ENCODE data around the gene FGF14. TPM values are rescaled to one million over a fixed set of nuclear protein-coding genes. Genes with fewer than 3 reads are reported as not detected.

Gene FGF14
- total and polyA plus RNA-seq, 2 of the 4 experiments (the other 2 are of a cell fraction) = under 0.01 TPM; not detected in 1

DNA sequence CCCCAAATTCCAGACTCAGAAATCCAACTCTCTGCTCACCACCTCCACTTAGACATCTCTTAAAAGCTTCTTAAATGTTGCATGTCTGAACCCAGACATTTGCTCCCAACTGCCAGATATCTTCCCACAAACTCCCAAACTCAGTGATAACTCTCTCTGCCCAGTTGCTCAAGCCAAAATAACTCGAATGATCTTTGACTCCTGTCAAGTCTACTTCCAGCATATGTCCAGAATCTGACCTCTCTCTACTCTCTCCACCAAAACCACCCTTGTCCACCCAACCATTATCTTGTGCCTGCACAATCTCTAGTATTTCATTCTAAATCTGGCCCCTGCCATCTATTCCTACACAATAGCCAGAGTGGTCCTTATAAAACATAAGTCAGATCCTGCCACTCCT is 99.3 kb downstream of the FGF14 start:
- no peak overlapping the region for H3K4ac ChIP-seq (ENCODE audit: low read depth, low read length)
- no peak overlapping the region for H3K18ac ChIP-seq (ENCODE audit: low read depth, low read length)
- H2AFZ ChIP-seq (replicated peaks; ENCODE audit: low read length, poor library complexity) = no peak overlapping the region
- dilution Hi-C loops (cut with HindIII; ENCODE audit: low sequenced_read_pairs, unreplicated experiment) (no loop called here), intact Hi-C loops (cut with micrococcal nuclease) (no loop called here), in situ Hi-C loops (cut with MboI; ENCODE audit: low sequenced_read_pairs) (no loop called here)
- H2BK120ac ChIP-seq (ENCODE audit: low read depth, low read length) = no peak overlapping the region
- no peaks in the 10 kb centered on the region for H3K36me3 ChIP-seq (ENCODE audit: control insufficient read depth, insufficient read depth, low read length)
- WGBS, 2 experiments (ENCODE audit: extremely low coverage in 2 of 2, insufficient read length in 1 of 2) = no CpG with 5 or more reads among the region's 1 CpG
- DNase-seq (no peak), ATAC-seq (ENCODE audit: low read depth) (no peak)
- ChIA-PET POLR2A (ENCODE audit: unreplicated experiment) (no interaction called here), CTCF (interaction anchor here (0.6 kb wide), 1 partner anchor 19 kb away, joined by 3 read pairs; no protein-coding TSS in a partner anchor)
- H4K8ac ChIP-seq (ENCODE audit: low read depth in 2 of 2, low read length in 2 of 2) = no peak overlapping the region
- no peak overlapping the region for H2BK20ac ChIP-seq (ENCODE audit: low read depth, low read length)
- no peak overlapping the region for H4K5ac ChIP-seq (ENCODE audit: low read depth, low read length)
- no peak overlapping the region for H4K91ac ChIP-seq (ENCODE audit: insufficient read depth, low read depth, low read length)
- H2BK15ac ChIP-seq (ENCODE audit: low read depth, low read length) = no peak overlapping the region
- no peaks in the 10 kb centered on the region for H3K79me1 ChIP-seq (ENCODE audit: low read depth in 1 of 2, low read length in 2 of 2)
- H3K56ac ChIP-seq (ENCODE audit: extremely low read depth, insufficient read depth, low read length) = no peak overlapping the region
- no peak overlapping the region for H2AK9ac ChIP-seq (replicated peaks; ENCODE audit: low read depth, low read length, poor library complexity)
- H3K4me3 ChIP-seq (ENCODE audit: insufficient read depth, low read depth, low read length) = no peak overlapping the region
- no TSS peak for BruUV-seq (replicated peaks)
- no peak overlapping the region for H2BK5ac ChIP-seq (ENCODE audit: low read depth, low read length, poor library complexity, severe bottlenecking)
- no peaks in the 10 kb centered on the region for H3K9me1 ChIP-seq (ENCODE audit: insufficient read depth, low read length)
- H2AK5ac ChIP-seq (ENCODE audit: low read depth, low read length) = no peak overlapping the region
- H3K4me2 ChIP-seq (ENCODE audit: low read depth, low read length) = no peak overlapping the region
- no peak overlapping the region for H3K23ac ChIP-seq (ENCODE audit: low read depth, low read length)
- H4K20me1 ChIP-seq (ENCODE audit: insufficient read depth, low read length) = no peaks in the 10 kb centered on the region
- no peaks in the 10 kb centered on the region for H3K9me3 ChIP-seq (ENCODE audit: control insufficient read depth, insufficient read depth, low read length)
- peaks cover 3% of the 10 kb centered on the region for H3K27me3 ChIP-seq (ENCODE audit: control insufficient read depth, insufficient read depth, low read length)
- no peak for TF ChIP-seq MAZ (IDR thresholded peaks at IDR 0.05; ENCODE audit: borderline replicate concordance, low read depth, low read length)
- no peak for TF ChIP-seq CHD1 (IDR thresholded peaks at IDR 0.05; ENCODE audit: low read depth, low read length)
- no peak for TF ChIP-seq BHLHE40 (IDR thresholded peaks at IDR 0.05; ENCODE audit: low read depth, low read length)
- no peak for TF ChIP-seq ELK1 (IDR thresholded peaks at IDR 0.05; ENCODE audit: borderline replicate concordance, low read depth, low read length)
- no peak for TF ChIP-seq RCOR1 (IDR thresholded peaks at IDR 0.05; ENCODE audit: insufficient replicate concordance, low read length)
- TF ChIP-seq, protein P1, sequence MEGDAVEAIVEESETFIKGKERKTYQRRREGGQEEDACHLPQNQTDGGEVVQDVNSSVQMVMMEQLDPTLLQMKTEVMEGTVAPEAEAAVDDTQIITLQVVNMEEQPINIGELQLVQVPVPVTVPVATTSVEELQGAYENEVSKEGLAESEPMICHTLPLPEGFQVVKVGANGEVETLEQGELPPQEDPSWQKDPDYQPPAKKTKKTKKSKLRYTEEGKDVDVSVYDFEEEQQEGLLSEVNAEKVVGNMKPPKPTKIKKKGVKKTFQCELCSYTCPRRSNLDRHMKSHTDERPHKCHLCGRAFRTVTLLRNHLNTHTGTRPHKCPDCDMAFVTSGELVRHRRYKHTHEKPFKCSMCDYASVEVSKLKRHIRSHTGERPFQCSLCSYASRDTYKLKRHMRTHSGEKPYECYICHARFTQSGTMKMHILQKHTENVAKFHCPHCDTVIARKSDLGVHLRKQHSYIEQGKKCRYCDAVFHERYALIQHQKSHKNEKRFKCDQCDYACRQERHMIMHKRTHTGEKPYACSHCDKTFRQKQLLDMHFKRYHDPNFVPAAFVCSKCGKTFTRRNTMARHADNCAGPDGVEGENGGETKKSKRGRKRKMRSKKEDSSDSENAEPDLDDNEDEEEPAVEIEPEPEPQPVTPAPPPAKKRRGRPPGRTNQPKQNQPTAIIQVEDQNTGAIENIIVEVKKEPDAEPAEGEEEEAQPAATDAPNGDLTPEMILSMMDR (conservative IDR thresholded peaks at IDR 0.05; ENCODE audit: low read depth, low read length) = no peak
- TF ChIP-seq POLR2A (IDR thresholded peaks at IDR 0.05; ENCODE audit: low read depth, low read length) = no peak
- TF ChIP-seq USF2 (IDR thresholded peaks at IDR 0.05; ENCODE audit: low read depth, low read length) = no peak
- no peak for TF ChIP-seq CEBPB (IDR thresholded peaks at IDR 0.05; ENCODE audit: low read depth, low read length)
- no peak for TF ChIP-seq SMC3 (IDR thresholded peaks at IDR 0.05; ENCODE audit: low read depth, low read length)
- TF ChIP-seq NFE2L2 (IDR thresholded peaks at IDR 0.05; ENCODE audit: low read depth, low read length) = no peak
- no peak for TF ChIP-seq RFX5 (IDR thresholded peaks at IDR 0.05; ENCODE audit: low read depth, low read length)
- TF ChIP-seq RAD21 (IDR thresholded peaks at IDR 0.05; ENCODE audit: low read length) = no peak
- TF ChIP-seq MXI1 (IDR thresholded peaks at IDR 0.05; ENCODE audit: borderline replicate concordance, low read depth, low read length) = no peak
- TF ChIP-seq MAFK (IDR thresholded peaks at IDR 0.05; ENCODE audit: low read depth, low read length) = no peak
- TF ChIP-seq FOS (IDR thresholded peaks at IDR 0.05; ENCODE audit: low read depth, low read length) = no peak
- no peaks in the 10 kb centered on the region for H3K4me1 ChIP-seq (ENCODE audit: control insufficient read depth, insufficient read depth, low read length)
- no peak overlapping the region for H3K27ac ChIP-seq (ENCODE audit: insufficient read depth, low read length)
- no peak overlapping the region for H3K9ac ChIP-seq (ENCODE audit: low read depth, low read length)
- no peak overlapping the region for H3K14ac ChIP-seq (replicated peaks; ENCODE audit: low read depth, low read length)

Measured in IMR-90 (cell line).